ENCODE results near the gene TRIM17. TPM values are rescaled to one million over a fixed set of nuclear protein-coding genes. Genes with fewer than 3 reads are reported as not detected.

TRIM17 gene
- total RNA-seq, 2 donors from 2014 or later: 2.0 to 9.9 TPM

- no peaks in the 10 kb centered on the region for H3K27me3 ChIP-seq (replicated peaks; ENCODE audit: insufficient read depth)
- no peaks in the 10 kb centered on the region for H3K9me3 ChIP-seq
- 88% methylated on average over 1 of the region's 1 CpG for WGBS
- TF ChIP-seq CTCF (IDR thresholded peaks at IDR 0.05) (no peak), POLR2A (IDR thresholded peaks at IDR 0.05) (no peak)
- H3K27ac ChIP-seq: no peak overlapping the region
- no peak overlapping the region for H3K4me3 ChIP-seq
- no peaks in the 10 kb centered on the region for H3K36me3 ChIP-seq
- DNase-seq (ENCODE audit: low spot score): no peak
- intact Hi-C loops (cut with DNase I): no loop called here
- H3K4me1 ChIP-seq (replicated peaks): no peaks in the 10 kb centered on the region
Observed at GRCh38 chr1:228454238-228454637, 37.6 kb upstream of the TRIM17 start.

GRCh38 chr1:228453614-228454013, 37.0 kb upstream of the TRIM17 start:
- H3K4me3 ChIP-seq: no peak overlapping the region
- WGBS: 100% methylated on average over 3 of the region's 3 CpGs
- TF ChIP-seq POLR2A (IDR thresholded peaks at IDR 0.05): no peak
- intact Hi-C loops (cut with DNase I): no loop called here
- H3K4me1 ChIP-seq (replicated peaks): no peaks in the 10 kb centered on the region
- H3K36me3 ChIP-seq: no peaks in the 10 kb centered on the region
- no peak for DNase-seq (ENCODE audit: low spot score)
- no peak overlapping the region for H3K27ac ChIP-seq
- H3K27me3 ChIP-seq (replicated peaks; ENCODE audit: insufficient read depth): no peaks in the 10 kb centered on the region
- no peaks in the 10 kb centered on the region for H3K9me3 ChIP-seq

- 87% methylated on average over 10 of the region's 10 CpGs for WGBS
- intact Hi-C loops (cut with DNase I): no loop called here
Observed at GRCh38 chr1:228453022-228453560, 36.4 kb upstream of the TRIM17 start.

GRCh38 chr1:228452194-228453021, 35.7 kb upstream of the TRIM17 start:
- H3K36me3 ChIP-seq: no peaks in the 10 kb centered on the region
- H3K9me3 ChIP-seq: no peaks in the 10 kb centered on the region
- DNase-seq (ENCODE audit: low spot score): no peak
- H3K4me1 ChIP-seq (replicated peaks): no peaks in the 10 kb centered on the region
- H3K27ac ChIP-seq: no peak overlapping the region
- no peaks in the 10 kb centered on the region for H3K27me3 ChIP-seq (replicated peaks; ENCODE audit: insufficient read depth)
- TF ChIP-seq POLR2AphosphoS5 (IDR thresholded peaks at IDR 0.05) (no peak), POLR2A (IDR thresholded peaks at IDR 0.05) (no peak), CTCF (IDR thresholded peaks at IDR 0.05) (no peak)
- no peak overlapping the region for H3K4me3 ChIP-seq
- intact Hi-C loops (cut with DNase I): no loop called here
- WGBS: 89% methylated on average over 10 of the region's 10 CpGs

More at GRCh38 chr1:228453022-228453560, 36.4 kb upstream of the TRIM17 start:
- no peaks in the 10 kb centered on the region for H3K36me3 ChIP-seq
- no peak overlapping the region for H3K27ac ChIP-seq
- TF ChIP-seq POLR2A (IDR thresholded peaks at IDR 0.05): no peak
- no peak for TF ChIP-seq POLR2AphosphoS5 (IDR thresholded peaks at IDR 0.05)
- no peak for TF ChIP-seq CTCF (IDR thresholded peaks at IDR 0.05)
- H3K27me3 ChIP-seq (replicated peaks; ENCODE audit: insufficient read depth): no peaks in the 10 kb centered on the region
- no peak overlapping the region for H3K4me3 ChIP-seq
- H3K9me3 ChIP-seq: no peaks in the 10 kb centered on the region
- no peak for DNase-seq (ENCODE audit: low spot score)
- no peaks in the 10 kb centered on the region for H3K4me1 ChIP-seq (replicated peaks)

DNA sequence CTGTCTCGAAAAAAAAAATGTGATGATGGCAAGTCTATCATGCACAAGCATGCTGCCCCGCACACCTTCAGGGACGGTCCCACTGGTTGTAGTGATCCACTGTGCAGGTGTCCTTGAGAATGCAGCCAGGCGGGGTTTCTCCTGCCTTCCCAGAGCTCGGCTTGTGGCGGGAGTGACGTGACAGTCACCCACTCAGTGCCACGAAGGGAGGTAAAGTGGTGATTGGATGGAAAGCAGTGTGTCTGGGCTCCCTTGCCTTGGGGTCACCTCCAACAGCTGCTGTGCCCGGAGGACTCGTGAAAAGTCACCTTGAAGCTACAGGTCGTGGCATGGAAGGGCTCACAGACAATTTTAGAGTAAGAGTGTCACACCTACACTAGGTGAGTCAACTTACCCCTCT, 33.5 kb upstream of the TRIM17 start:
- Histone ChIP-seq H3K4me1 (replicated peaks) (no peaks in the 10 kb centered on the region), H3K4me3 (no peak overlapping the region), H3K27me3 (replicated peaks; ENCODE audit: insufficient read depth) (peaks cover 4% of the 10 kb centered on the region), H3K9me3 (no peaks in the 10 kb centered on the region), H3K36me3 (no peaks in the 10 kb centered on the region), H3K27ac (no peak overlapping the region)
- intact Hi-C loops (cut with DNase I): no loop called here
- TF ChIP-seq POLR2AphosphoS5 (IDR thresholded peaks at IDR 0.05): no peak
- no peak for TF ChIP-seq CTCF (IDR thresholded peaks at IDR 0.05)
- no peak for TF ChIP-seq POLR2A (IDR thresholded peaks at IDR 0.05)
- no peak for DNase-seq (ENCODE audit: low spot score)
- 93% methylated on average over 11 of the region's 11 CpGs for WGBS
